Measurements from ENCODE around the gene GPR55.

The GPR55 gene

DNA sequence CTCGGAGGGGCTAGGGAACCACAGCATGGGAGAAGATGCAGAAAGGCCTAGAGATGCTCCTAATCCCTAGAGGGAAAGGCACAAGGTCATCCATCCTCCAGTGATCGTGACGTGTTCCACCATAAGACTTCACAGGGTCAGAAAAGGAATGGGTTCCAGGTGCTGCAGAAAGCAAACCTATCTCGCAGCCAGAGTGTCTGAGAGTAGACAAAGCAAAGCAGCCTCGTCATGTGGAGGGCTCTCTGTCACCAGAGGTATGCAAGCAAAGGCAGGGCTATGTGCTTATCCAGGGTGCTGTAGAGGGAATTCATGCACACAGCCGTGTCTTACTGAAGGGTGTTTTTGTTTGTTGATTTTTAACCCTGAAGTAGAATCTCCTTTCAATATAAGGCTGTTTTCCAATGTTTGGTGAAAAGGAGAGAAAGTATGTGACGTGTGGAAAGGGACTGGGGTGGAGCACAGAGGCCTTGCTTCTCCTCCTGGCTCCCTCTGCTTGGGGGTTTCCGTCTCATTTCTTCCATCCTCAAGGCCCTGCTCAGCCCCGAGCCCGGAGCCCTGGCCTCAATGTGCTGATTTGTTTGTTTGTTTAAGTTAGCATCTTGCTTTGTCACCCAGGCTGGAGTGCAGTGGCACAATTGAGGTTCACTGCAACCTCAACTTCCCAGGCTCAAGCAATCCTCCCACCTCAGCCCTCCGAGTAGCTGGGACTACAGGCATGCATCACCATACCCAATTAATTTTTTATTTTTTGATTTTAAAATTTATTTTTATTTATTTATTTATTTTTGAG is 3.0 kb downstream of the GPR55 start:
- POLR2A ChIA-PET: no interaction called here
- no peak for DNase-seq
- H3K4me1 ChIP-seq (ENCODE audit: control extremely low read depth in 1 of 4, control insufficient read depth in 4 of 4, insufficient read depth in 4 of 4, low read length in 3 of 4): peaks cover 0 to 18% (median 14%) of the 10 kb centered on the region in 4 experiments
- no peak overlapping the region for H3K4me3 ChIP-seq (ENCODE audit: control insufficient read depth in 1 of 7, extremely low read depth in 1 of 7, insufficient read depth in 4 of 7, low read depth in 2 of 7, low read length in 6 of 7)
- 97% methylated on average over 6 of the region's 11 CpGs for WGBS (ENCODE audit: insufficient coverage)
- CTCF ChIA-PET: interaction anchor here (1.2 to 1.6 kb wide), 2 partner anchors 9 to 74 kb away, joined by 4 to 6 read pairs; no protein-coding TSS in a partner anchor
- H3K9me3 ChIP-seq (ENCODE audit: control extremely low read depth in 1 of 5, control insufficient read depth in 4 of 5, insufficient read depth in 2 of 5, low read depth in 1 of 5, low read length in 4 of 5): no peaks in the 10 kb centered on the region
- no peaks in the 10 kb centered on the region for H3K27me3 ChIP-seq (replicated peaks in 2 of 5; ENCODE audit: control insufficient read depth in 4 of 5, insufficient read depth in 5 of 5, low read length in 4 of 5)
- H3K36me3 ChIP-seq (ENCODE audit: control insufficient read depth in 4 of 4, insufficient read depth in 4 of 4, low read length in 3 of 4): no peaks in the 10 kb centered on the region
- no peak overlapping the region for H3K27ac ChIP-seq (ENCODE audit: insufficient read depth in 1 of 2, low read depth in 1 of 2, low read length in 2 of 2, poor library complexity in 1 of 2, severe bottlenecking in 2 of 2)

DNA sequence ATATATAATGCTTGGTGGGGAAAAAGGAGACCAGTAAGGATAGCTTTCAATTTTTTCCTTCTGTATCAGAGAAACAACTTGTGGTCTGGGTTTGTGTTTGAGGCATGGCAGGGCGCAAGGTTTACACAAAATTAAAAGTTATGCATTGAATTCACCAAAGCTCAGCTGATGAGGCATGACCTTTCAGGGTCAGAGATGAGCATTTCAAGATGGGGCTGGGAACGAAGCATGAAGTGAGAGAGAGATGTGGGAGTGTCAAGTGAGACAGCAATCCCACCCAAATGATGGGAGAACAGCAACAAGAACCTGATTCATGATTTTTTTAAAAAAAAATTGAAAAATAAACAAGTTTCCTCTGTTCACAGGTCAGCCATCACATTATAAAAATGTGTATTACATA is 4.9 kb downstream of the GPR55 start:
- POLR2A ChIA-PET: no interaction called here
- Histone ChIP-seq H3K36me3 (ENCODE audit: control insufficient read depth in 4 of 4, insufficient read depth in 4 of 4, low read length in 3 of 4) (no peaks in the 10 kb centered on the region), H3K9me3 (ENCODE audit: control extremely low read depth in 1 of 5, control insufficient read depth in 4 of 5, insufficient read depth in 2 of 5, low read depth in 1 of 5, low read length in 4 of 5) (no peaks in the 10 kb centered on the region), H3K27ac (ENCODE audit: insufficient read depth in 1 of 2, low read depth in 1 of 2, low read length in 2 of 2, poor library complexity in 1 of 2, severe bottlenecking in 2 of 2) (no peak overlapping the region), H3K4me3 (ENCODE audit: control insufficient read depth in 1 of 7, extremely low read depth in 1 of 7, insufficient read depth in 4 of 7, low read depth in 2 of 7, low read length in 6 of 7) (no peak overlapping the region), H3K4me1 (ENCODE audit: control extremely low read depth in 1 of 4, control insufficient read depth in 4 of 4, insufficient read depth in 4 of 4, low read length in 3 of 4) (peaks cover 0 to 10% (median 9%) of the 10 kb centered on the region in 4 experiments), H3K27me3 (replicated peaks in 2 of 5; ENCODE audit: control insufficient read depth in 4 of 5, insufficient read depth in 5 of 5, low read length in 4 of 5) (no peaks in the 10 kb centered on the region)
- DNase-seq: no peak
- CTCF ChIA-PET: interaction anchor here (1.2 to 1.9 kb wide), 2 partner anchors 31 to 67 kb away, joined by 3 to 5 read pairs; no protein-coding TSS in a partner anchor
- no CpG with 5 or more reads among the region's 2 CpGs for WGBS (ENCODE audit: insufficient coverage)

DNA sequence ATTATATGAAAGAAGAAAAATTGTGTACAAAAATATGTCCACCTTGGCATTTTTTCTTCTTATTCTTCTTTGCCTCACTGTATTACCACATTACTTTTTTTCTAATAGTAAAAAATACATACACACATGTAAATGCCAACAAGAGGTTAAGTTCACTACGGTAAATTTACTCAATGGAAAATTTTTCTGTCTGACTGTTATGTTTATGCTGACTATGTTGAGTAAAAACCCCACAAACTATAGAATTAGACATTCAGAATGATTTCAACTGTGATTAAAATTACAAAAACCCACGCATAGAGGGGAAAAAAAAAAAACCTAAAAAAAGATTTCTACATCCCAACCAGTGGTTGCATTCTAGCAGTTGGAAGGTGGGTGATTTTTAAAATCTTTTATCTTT is 5.4 kb downstream of the GPR55 start:
- H3K36me3 ChIP-seq (ENCODE audit: control insufficient read depth in 4 of 4, insufficient read depth in 4 of 4, low read length in 3 of 4): no peaks in the 10 kb centered on the region
- ChIA-PET CTCF (interaction anchor here (1.9 kb wide), 1 partner anchor 68 kb away, joined by 5 read pairs; no protein-coding TSS in a partner anchor), POLR2A (no interaction called here)
- H3K9me3 ChIP-seq (ENCODE audit: control extremely low read depth in 1 of 5, control insufficient read depth in 4 of 5, insufficient read depth in 2 of 5, low read depth in 1 of 5, low read length in 4 of 5): no peaks in the 10 kb centered on the region
- WGBS (ENCODE audit: insufficient coverage): no CpG with 5 or more reads among the region's 2 CpGs
- H3K27ac ChIP-seq (ENCODE audit: insufficient read depth in 1 of 2, low read depth in 1 of 2, low read length in 2 of 2, poor library complexity in 1 of 2, severe bottlenecking in 2 of 2): no peak overlapping the region
- no peak overlapping the region for H3K4me3 ChIP-seq (ENCODE audit: control insufficient read depth in 1 of 7, extremely low read depth in 1 of 7, insufficient read depth in 4 of 7, low read depth in 2 of 7, low read length in 6 of 7)
- H3K4me1 ChIP-seq (ENCODE audit: control extremely low read depth in 1 of 4, control insufficient read depth in 4 of 4, insufficient read depth in 4 of 4, low read length in 3 of 4): peaks cover 0 to 5% (median 4%) of the 10 kb centered on the region in 4 experiments
- no peaks in the 10 kb centered on the region for H3K27me3 ChIP-seq (replicated peaks in 2 of 5; ENCODE audit: control insufficient read depth in 4 of 5, insufficient read depth in 5 of 5, low read length in 4 of 5)
- DNase-seq: no peak

DNA sequence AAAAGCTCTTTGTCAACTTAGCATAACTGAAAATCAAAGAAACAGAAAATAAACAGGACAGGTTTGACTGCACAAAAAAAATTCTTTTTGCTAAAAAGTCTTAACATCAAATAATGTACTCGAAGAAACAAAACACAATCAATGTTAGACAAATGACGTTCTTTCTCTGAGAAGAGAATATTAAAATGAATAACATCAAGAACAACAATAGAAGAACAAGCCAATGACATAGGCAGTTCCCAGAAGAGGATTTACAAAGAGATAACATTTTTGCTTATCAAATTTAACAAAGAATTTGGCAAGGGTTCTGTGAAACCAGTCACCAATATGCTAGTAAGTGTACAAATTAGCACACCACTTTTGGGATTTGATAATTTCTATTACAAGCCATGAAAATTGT is 5.8 kb downstream of the GPR55 start:
- ChIA-PET POLR2A (no interaction called here), CTCF (interaction anchor here (1.8 kb wide), 1 partner anchor 95 kb away, joined by 5 read pairs; no protein-coding TSS in a partner anchor)
- Histone ChIP-seq H3K36me3 (ENCODE audit: control insufficient read depth in 4 of 4, insufficient read depth in 4 of 4, low read length in 3 of 4) (no peaks in the 10 kb centered on the region), H3K27ac (ENCODE audit: insufficient read depth in 1 of 2, low read depth in 1 of 2, low read length in 2 of 2, poor library complexity in 1 of 2, severe bottlenecking in 2 of 2) (no peak overlapping the region), H3K4me1 (ENCODE audit: control extremely low read depth in 1 of 4, control insufficient read depth in 4 of 4, insufficient read depth in 4 of 4, low read length in 3 of 4) (peaks cover 0 to 2% (median under 1%) of the 10 kb centered on the region in 4 experiments), H3K27me3 (replicated peaks in 2 of 5; ENCODE audit: control insufficient read depth in 4 of 5, insufficient read depth in 5 of 5, low read length in 4 of 5) (no peaks in the 10 kb centered on the region), H3K4me3 (ENCODE audit: control insufficient read depth in 1 of 7, extremely low read depth in 1 of 7, insufficient read depth in 4 of 7, low read depth in 2 of 7, low read length in 6 of 7) (no peak overlapping the region), H3K9me3 (ENCODE audit: control extremely low read depth in 1 of 5, control insufficient read depth in 4 of 5, insufficient read depth in 2 of 5, low read depth in 1 of 5, low read length in 4 of 5) (no peaks in the 10 kb centered on the region)
- no CpG with 5 or more reads among the region's 2 CpGs for WGBS (ENCODE audit: insufficient coverage)
- no peak for DNase-seq

DNA sequence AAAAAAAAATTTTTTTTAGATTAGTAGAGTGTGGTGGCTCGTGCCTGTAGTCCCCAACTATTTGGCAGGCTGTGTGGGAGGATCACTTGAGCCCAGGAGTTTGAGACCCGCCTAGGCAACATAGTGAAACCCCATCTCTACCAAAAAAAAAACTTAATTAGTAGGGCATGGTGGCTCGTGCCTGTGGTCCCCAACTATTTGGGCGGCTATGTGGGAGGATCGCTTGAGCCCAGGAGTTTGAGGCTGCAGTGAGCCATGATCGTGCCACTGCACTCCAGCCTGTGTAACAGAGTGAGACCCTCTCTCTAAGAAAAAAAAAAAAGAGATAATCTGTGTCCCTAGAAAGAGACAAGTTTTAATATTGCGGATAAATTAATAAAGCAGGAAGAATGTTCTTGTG is 8.8 kb downstream of the GPR55 start:
- Histone ChIP-seq H3K27ac (ENCODE audit: insufficient read depth in 1 of 2, low read depth in 1 of 2, low read length in 2 of 2, poor library complexity in 1 of 2, severe bottlenecking in 2 of 2) (no peak overlapping the region), H3K4me1 (ENCODE audit: control extremely low read depth in 1 of 4, control insufficient read depth in 4 of 4, insufficient read depth in 4 of 4, low read length in 3 of 4) (peaks cover 0 to 15% (median 6%) of the 10 kb centered on the region in 4 experiments), H3K9me3 (ENCODE audit: control extremely low read depth in 1 of 5, control insufficient read depth in 4 of 5, insufficient read depth in 2 of 5, low read depth in 1 of 5, low read length in 4 of 5) (no peaks in the 10 kb centered on the region), H3K4me3 (ENCODE audit: control insufficient read depth in 1 of 7, extremely low read depth in 1 of 7, insufficient read depth in 4 of 7, low read depth in 2 of 7, low read length in 6 of 7) (no peak overlapping the region), H3K36me3 (ENCODE audit: control insufficient read depth in 4 of 4, insufficient read depth in 4 of 4, low read length in 3 of 4) (no peaks in the 10 kb centered on the region), H3K27me3 (replicated peaks in 2 of 5; ENCODE audit: control insufficient read depth in 4 of 5, insufficient read depth in 5 of 5, low read length in 4 of 5) (no peaks in the 10 kb centered on the region)
- POLR2A ChIA-PET: interaction anchor here (0.6 kb wide), 1 partner anchor 56 kb away, joined by 3 read pairs; no protein-coding TSS in a partner anchor
- WGBS (ENCODE audit: insufficient coverage): 100% methylated on average over 6 of the region's 7 CpGs
- DNase-seq: no peak
- CTCF ChIA-PET: interaction anchor here (1.0 kb wide), 1 partner anchor 33 kb away, joined by 3 read pairs; no protein-coding TSS in a partner anchor

- 96% methylated on average over 5 of the region's 6 CpGs for WGBS (ENCODE audit: insufficient coverage)
- ChIA-PET CTCF (interaction anchor here (1.0 to 3.5 kb wide), 3 partner anchors 34 to 92 kb away, joined by 3 to 38 read pairs (median 24); no protein-coding TSS in a partner anchor), POLR2A (no interaction called here)
These were observed 9.7 kb downstream of the GPR55 start for GRCh38 chr2:230915319-230915718.

GRCh38 chr2:230914886-230915285 is 10.2 kb downstream of the GPR55 start:
- no peak overlapping the region for H3K4me3 ChIP-seq (ENCODE audit: control insufficient read depth in 1 of 7, extremely low read depth in 1 of 7, insufficient read depth in 4 of 7, low read depth in 2 of 7, low read length in 6 of 7)
- peaks cover 0 to 18% (median 8%) of the 10 kb centered on the region in 4 experiments for H3K4me1 ChIP-seq (ENCODE audit: control extremely low read depth in 1 of 4, control insufficient read depth in 4 of 4, insufficient read depth in 4 of 4, low read length in 3 of 4)
- no peaks in the 10 kb centered on the region for H3K27me3 ChIP-seq (replicated peaks in 2 of 5; ENCODE audit: control insufficient read depth in 4 of 5, insufficient read depth in 5 of 5, low read length in 4 of 5)
- no peaks in the 10 kb centered on the region for H3K9me3 ChIP-seq (ENCODE audit: control extremely low read depth in 1 of 5, control insufficient read depth in 4 of 5, insufficient read depth in 2 of 5, low read depth in 1 of 5, low read length in 4 of 5)
- WGBS (ENCODE audit: insufficient coverage): 96% methylated on average over 2 of the region's 3 CpGs
- CTCF ChIA-PET: interaction anchor here (3.4 to 3.5 kb wide), 2 partner anchors 71 to 92 kb away, joined by 24 to 38 read pairs; no protein-coding TSS in a partner anchor
- no peaks in the 10 kb centered on the region for H3K36me3 ChIP-seq (ENCODE audit: control insufficient read depth in 4 of 4, insufficient read depth in 4 of 4, low read length in 3 of 4)
- DNase-seq: no peak
- POLR2A ChIA-PET: no interaction called here
- H3K27ac ChIP-seq (ENCODE audit: insufficient read depth in 1 of 2, low read depth in 1 of 2, low read length in 2 of 2, poor library complexity in 1 of 2, severe bottlenecking in 2 of 2): no peak overlapping the region

More at GRCh38 chr2:230915319-230915718, 9.7 kb downstream of the GPR55 start:
- Histone ChIP-seq H3K27ac (ENCODE audit: insufficient read depth in 1 of 2, low read depth in 1 of 2, low read length in 2 of 2, poor library complexity in 1 of 2, severe bottlenecking in 2 of 2) (no peak overlapping the region), H3K36me3 (ENCODE audit: control insufficient read depth in 4 of 4, insufficient read depth in 4 of 4, low read length in 3 of 4) (no peaks in the 10 kb centered on the region), H3K4me1 (ENCODE audit: control extremely low read depth in 1 of 4, control insufficient read depth in 4 of 4, insufficient read depth in 4 of 4, low read length in 3 of 4) (peaks cover 0 to 18% (median 8%) of the 10 kb centered on the region in 4 experiments), H3K27me3 (replicated peaks in 2 of 5; ENCODE audit: control insufficient read depth in 4 of 5, insufficient read depth in 5 of 5, low read length in 4 of 5) (no peaks in the 10 kb centered on the region), H3K9me3 (ENCODE audit: control extremely low read depth in 1 of 5, control insufficient read depth in 4 of 5, insufficient read depth in 2 of 5, low read depth in 1 of 5, low read length in 4 of 5) (no peaks in the 10 kb centered on the region), H3K4me3 (ENCODE audit: control insufficient read depth in 1 of 7, extremely low read depth in 1 of 7, insufficient read depth in 4 of 7, low read depth in 2 of 7, low read length in 6 of 7) (no peak overlapping the region)
- DNase-seq: no peak
